Measurements from ENCODE around the gene VPS51.

GRCh38 chr11:65077451-65077850, 18.6 kb upstream of the VPS51 start:
- TF ChIP-seq, protein P1, sequence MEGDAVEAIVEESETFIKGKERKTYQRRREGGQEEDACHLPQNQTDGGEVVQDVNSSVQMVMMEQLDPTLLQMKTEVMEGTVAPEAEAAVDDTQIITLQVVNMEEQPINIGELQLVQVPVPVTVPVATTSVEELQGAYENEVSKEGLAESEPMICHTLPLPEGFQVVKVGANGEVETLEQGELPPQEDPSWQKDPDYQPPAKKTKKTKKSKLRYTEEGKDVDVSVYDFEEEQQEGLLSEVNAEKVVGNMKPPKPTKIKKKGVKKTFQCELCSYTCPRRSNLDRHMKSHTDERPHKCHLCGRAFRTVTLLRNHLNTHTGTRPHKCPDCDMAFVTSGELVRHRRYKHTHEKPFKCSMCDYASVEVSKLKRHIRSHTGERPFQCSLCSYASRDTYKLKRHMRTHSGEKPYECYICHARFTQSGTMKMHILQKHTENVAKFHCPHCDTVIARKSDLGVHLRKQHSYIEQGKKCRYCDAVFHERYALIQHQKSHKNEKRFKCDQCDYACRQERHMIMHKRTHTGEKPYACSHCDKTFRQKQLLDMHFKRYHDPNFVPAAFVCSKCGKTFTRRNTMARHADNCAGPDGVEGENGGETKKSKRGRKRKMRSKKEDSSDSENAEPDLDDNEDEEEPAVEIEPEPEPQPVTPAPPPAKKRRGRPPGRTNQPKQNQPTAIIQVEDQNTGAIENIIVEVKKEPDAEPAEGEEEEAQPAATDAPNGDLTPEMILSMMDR (IDR thresholded peaks at IDR 0.05): no peak
- TF ChIP-seq POLR2A (IDR thresholded peaks at IDR 0.05): no peak

All from adrenal gland (tissue), 5 donors.